ENCODE results near the gene SI. TPM values are rescaled to one million over a fixed set of nuclear protein-coding genes. Genes with fewer than 3 reads are reported as not detected.
"Not testable (repeated sequence)": the region's sequence is repeated elsewhere in the genome, so short reads cannot be mapped to it uniquely, and the experiment has no call there.

The SI gene
- total RNA-seq, 1 donor from 2014 or later = not detected

DNA sequence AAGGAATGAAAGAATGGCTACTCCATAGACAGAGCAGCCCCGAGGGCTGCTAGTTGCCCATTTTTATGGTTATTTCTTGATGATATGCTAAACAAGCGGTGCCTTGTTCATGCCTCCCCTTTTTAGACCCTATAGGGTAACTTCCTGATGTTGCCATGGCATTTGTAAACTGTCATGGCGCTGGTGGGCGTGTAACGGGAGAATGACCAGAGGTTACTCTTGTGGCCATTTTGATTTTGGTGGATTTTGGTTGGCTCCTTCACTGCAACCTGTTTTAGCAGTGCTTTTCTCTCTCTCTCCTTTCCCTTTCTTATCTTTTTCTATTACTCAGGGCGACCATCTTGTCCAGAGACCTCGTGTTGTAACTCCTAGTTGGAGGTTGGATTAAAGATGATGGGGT lies 126.9 kb downstream of the SI start:
- intact Hi-C loops (cut with micrococcal nuclease); H3K4me3 Mint-ChIP-seq (ENCODE audit: low read depth); H3K4me1 Mint-ChIP-seq (ENCODE audit: low read depth); DNase-seq (ENCODE audit: low spot score); H3K27me3 Mint-ChIP-seq (ENCODE audit: low read depth); H3K36me3 Mint-ChIP-seq (ENCODE audit: low read depth); H3K27ac Mint-ChIP-seq: not testable (repeated sequence)
- peaks cover 12% of the 10 kb centered on the region for H3K9me3 Mint-ChIP-seq

DNA sequence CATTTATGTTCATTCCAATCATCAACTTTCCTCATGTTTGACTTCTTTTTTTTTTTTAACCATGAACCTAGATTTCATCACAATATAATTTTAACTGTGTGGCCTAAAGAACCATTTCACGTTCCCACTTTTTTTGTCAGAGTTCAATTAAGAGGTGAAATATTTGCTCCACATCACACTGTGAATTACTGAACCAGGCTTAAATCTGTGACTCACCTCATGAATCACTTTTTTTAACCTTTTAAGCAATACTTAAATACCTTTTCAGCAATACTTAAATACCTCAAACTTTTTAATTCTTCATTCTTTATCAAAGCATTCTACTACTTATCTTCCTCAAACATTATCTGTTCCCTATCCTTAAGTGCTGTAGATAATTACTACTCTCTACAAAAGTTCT lies 137.6 kb downstream of the SI start:
- Mint-ChIP-seq H3K9me3 (peaks cover 16% of the 10 kb centered on the region), H3K27ac (no peak overlapping the region), H3K36me3 (ENCODE audit: low read depth) (no peaks in the 10 kb centered on the region), H3K4me3 (ENCODE audit: low read depth) (no peak overlapping the region), H3K27me3 (ENCODE audit: low read depth) (no peaks in the 10 kb centered on the region), H3K4me1 (ENCODE audit: low read depth) (no peaks in the 10 kb centered on the region)
- DNase-seq (ENCODE audit: low spot score) = no peak
- intact Hi-C loops (cut with micrococcal nuclease) = no loop called here

DNA sequence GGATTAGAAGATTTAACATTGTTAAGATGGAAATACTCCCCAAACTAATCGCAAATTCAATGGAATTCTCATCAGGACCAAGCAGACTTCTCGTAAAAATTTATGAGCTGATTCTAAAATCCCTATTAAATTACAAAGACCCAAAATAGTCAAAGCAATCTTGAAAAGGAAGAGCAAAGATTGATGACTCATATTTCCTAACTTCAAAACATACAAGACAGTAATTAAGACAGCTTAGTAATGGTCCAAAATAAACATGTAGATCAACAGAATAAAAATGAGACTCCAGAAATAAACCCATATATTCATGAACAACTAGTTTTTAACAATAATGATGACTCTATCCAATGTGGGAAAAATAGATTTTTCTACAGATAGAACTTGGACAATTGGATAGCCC lies 148.7 kb downstream of the SI start:
- H3K9me3 Mint-ChIP-seq = peaks cover 25% of the 10 kb centered on the region
- no peak overlapping the region for H3K4me3 Mint-ChIP-seq (ENCODE audit: low read depth)
- intact Hi-C loops (cut with micrococcal nuclease) = no loop called here
- H3K4me1 Mint-ChIP-seq (ENCODE audit: low read depth) = no peaks in the 10 kb centered on the region
- H3K27ac Mint-ChIP-seq = no peak overlapping the region
- no peaks in the 10 kb centered on the region for H3K27me3 Mint-ChIP-seq (ENCODE audit: low read depth)
- H3K36me3 Mint-ChIP-seq (ENCODE audit: low read depth) = no peaks in the 10 kb centered on the region
- no peak for DNase-seq (ENCODE audit: low spot score)

Other genes with a start within 250 kb of the SI start
- not detected in 2 replicates for gene SLITRK3, start 117.9 kb upstream of the SI start, total RNA-seq